Right cardiac atrium (tissue), 5 donors: Measurements from ENCODE around the gene RUVBL2. TPM values are rescaled to one million over a fixed set of nuclear protein-coding genes. Genes with fewer than 3 reads are reported as not detected.

ENCODE experiments used
- ATAC-seq, 2 donors: fragments of 200-7000 bp; cut with Tn5 transposase; one replicate each; pipeline versions ENCODE4 v1.8.0 to v1.9.1; 2020; ENCODE audit warnings: moderate library complexity in 2 of 2, mild to moderate bottlenecking in 1 of 2
- DNase-seq, 3 donors: peaks; one replicate each; pipeline ENCODE4 v3.0.0-alpha.2; 2020
- H3K27ac ChIP-seq: one replicate; pipeline ENCODE4 v1.5.1; 2013; ENCODE audit warnings: mild to moderate bottlenecking, low read length, control low read depth, moderate library complexity
- H3K27me3 ChIP-seq: one replicate; pipeline ENCODE4 v1.6.1; 2013; ENCODE audit not compliant: control insufficient read depth, insufficient read depth
- H3K4me1 ChIP-seq: one replicate; pipeline ENCODE4 v1.6.1; 2013; ENCODE audit warnings: low read length; ENCODE audit not compliant: control insufficient read depth, insufficient read depth
- H3K4me3 ChIP-seq: one replicate; pipeline ENCODE4 v1.5.1; 2013; ENCODE audit warnings: low read length, control low read depth
- H3K9me3 ChIP-seq: one replicate; pipeline ENCODE4 v1.6.1; 2013; ENCODE audit warnings: low read length; ENCODE audit not compliant: control insufficient read depth
- WGBS: extraction: QIAGEN DNeasy Blood & Tissue Kit; methylation state at CpG from one replicate; pipeline ENCODE4 v1.1.7; 2013; 5-methylcytosine and 5-hydroxymethylcytosine counted together
- intact Hi-C, 4 donors: fragments of 100-400 bp; cut with DNase I; formaldehyde crosslinking; loops; one replicate each; pipeline versions ENCODE4 v1.11.0 to v1.14.0; 2022 to 2023
- polyA plus RNA-seq: library from polyadenylated mRNA; stranded (reverse); fragments of 200-250 nt; gene quantifications from one replicate; pipeline ENCODE4 v1.2.3, GENCODE V29; 2013
- total RNA-seq, 4 donors: library from RNA; stranded (reverse); fragmentation: NEBNext Ultra II Directional; extraction: Animal tissue kit (Norgen Biotek cat#: 25700); gene quantifications; one replicate each; pipeline ENCODE4 v1.2.1, GENCODE V29; 2021
- donor health status: healthy with polysubstance abuse.
- donor health status: DM: no; HTN: yes; CAD: no.
- donor health status: DM: no; HTN: no; CAD: no.
- donor health status: DM: no; HTN: yes; CAD: no; lungs with severe emphysema.
- donor health status: DM: yes; HTN: yes; CAD: no.

RUVBL2 gene
- total and polyA plus RNA-seq, 5 donors: 39.4 to 54.5 (median 46.6) TPM

DNA sequence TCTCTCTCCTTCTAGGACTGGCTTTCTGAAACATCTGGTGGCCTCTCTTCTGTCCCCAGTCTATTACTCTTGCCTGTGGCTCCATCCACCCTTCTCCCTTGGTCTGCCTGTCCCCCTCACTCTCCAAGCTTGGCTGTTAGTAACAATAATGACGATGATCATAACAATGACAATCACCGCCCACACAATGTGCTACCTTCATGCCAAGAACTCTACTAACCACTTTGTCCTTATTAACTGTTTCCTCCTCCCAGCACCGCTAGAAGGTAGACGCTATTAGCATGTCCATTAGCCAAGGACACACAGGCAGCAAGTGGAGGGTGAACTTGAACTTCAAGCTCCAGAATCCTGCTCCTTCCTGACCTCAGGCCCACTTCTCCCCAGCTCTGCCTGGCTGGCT lies 3.3 kb upstream of the RUVBL2 start:
- intact Hi-C loops: no loop called here
- Histone ChIP-seq H3K27me3 (no peaks in the 10 kb centered on the region), H3K27ac (peak overlapping the region; percentile 19), H3K4me1 (peaks cover 12% of the 10 kb centered on the region), H3K9me3 (no peaks in the 10 kb centered on the region), H3K4me3 (no peak overlapping the region)
- ATAC-seq: no peak
- no peak for DNase-seq
- WGBS: 50% methylated on average over 4 of the region's 4 CpGs

DNA sequence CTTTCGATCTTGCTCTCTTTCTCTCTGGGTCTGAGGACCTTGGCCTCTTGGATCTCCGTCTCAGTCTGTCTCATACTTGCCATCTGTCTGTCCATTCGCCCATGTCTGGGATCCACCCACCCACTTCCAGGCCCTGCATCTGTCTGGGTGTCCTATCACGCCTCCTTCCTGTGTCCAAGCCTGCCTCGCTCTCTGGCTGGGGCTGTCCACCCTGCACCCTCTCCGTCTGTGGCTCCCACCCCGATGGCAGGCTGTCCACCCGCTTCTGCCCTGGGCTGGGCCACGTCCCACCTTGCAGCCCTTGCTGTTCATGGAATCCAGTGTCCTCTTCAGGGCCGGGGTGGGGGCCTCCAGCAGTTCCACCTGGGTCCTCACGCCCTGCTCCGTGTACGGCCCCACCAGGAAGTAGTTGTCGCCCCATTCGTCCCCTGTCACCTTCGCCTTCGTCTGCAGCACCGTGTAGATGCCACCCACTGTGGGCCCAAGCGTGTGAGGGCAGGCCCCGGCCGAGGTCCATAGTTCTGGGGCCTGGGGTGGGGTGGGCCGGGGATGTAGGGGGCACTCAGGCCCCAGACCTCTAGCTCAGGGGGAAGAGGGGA lies 2.6 kb upstream of the RUVBL2 start:
- DNase-seq (no peak), ATAC-seq (no peak)
- Histone ChIP-seq H3K4me3 (peak overlapping the region; percentile 60), H3K4me1 (peaks cover 12% of the 10 kb centered on the region), H3K27ac (peak overlapping the region; percentile 18), H3K27me3 (no peaks in the 10 kb centered on the region), H3K9me3 (no peaks in the 10 kb centered on the region)
- WGBS: 79% methylated on average over 22 of the region's 22 CpGs
- intact Hi-C loops: no loop called here

DNA sequence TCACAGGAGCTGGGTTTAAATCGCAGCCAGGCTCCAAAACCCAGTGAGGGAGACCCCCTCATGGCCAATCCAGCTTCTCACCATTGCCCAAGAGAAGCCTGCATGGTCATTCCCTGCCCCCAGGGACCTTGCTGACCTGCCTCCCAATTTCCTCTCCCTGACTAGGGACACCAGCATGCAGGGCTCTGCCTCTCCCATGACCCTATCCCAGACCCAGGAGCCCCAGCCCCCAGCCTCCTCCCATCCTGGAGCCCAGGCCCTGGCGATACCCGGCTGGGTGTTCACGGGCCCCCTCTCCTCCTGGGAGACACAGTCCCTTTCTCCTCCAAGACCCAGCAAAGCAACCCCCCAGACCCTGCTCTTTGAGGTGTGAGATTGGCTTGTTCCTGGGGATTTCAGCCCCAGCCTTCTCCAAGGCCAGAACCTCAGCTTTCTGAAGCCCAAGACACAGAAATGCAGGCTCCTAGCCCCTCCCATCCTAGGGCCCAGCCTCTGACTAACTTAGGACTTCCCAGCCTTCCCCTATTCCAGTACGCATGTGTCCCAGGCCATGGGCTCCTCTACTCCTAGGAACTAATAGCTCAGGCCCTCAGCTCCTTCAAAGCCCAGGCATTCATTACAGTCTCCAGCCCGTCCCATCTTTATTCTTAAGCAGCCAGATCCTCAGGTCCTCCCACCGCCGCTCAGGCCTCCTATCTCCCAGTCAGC lies 1.7 kb upstream of the RUVBL2 start:
- peak; percentile 52 to 61 for ATAC-seq
- DNase-seq: peak in 2 of 3 donors; percentile 66 to 82
- H3K27ac ChIP-seq: peak overlapping the region; percentile 88
- intact Hi-C loops: no loop called here
- no peaks in the 10 kb centered on the region for H3K9me3 ChIP-seq
- H3K4me1 ChIP-seq: peaks cover 12% of the 10 kb centered on the region
- 18% methylated on average over 8 of the region's 8 CpGs for WGBS
- peak overlapping the region; percentile 60 for H3K4me3 ChIP-seq
- H3K27me3 ChIP-seq: no peaks in the 10 kb centered on the region

DNA sequence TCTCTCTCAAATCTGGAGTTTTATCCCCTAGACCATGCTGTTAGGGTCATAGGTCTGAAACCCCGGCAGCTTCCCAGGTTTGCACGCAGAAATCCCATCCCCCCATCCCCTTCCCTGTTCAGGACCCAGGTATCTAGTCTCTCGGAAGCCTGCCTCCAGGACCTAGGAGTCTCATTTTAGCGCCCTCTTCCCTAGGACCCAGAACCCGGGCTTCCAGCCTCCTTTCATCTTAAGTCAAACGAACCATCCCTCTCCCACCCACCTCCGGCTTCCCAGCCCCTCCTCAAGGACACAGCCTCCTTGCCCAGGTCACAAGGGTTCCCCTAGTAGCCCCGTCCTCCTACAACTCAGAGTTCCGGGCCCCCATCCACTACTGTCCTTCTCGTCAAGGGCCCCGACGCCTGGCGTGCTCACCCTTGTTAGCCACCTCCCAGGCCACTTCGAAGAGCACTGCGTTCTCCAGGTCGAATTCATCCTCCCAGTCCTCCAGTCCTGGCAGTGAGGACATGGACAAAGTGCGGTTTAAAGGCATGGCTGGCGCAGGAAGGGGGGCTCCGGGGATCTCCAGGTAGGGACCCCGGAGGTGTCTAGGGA lies 1.0 kb upstream of the RUVBL2 start:
- peak in 1 of 3 donors; percentile 75 for DNase-seq
- WGBS: under 1% methylated on average over 20 of the region's 20 CpGs
- ATAC-seq: peak; percentile 0 to 10
- H3K4me3 ChIP-seq: peak overlapping the region; percentile 60
- H3K4me1 ChIP-seq: peaks cover 12% of the 10 kb centered on the region
- H3K9me3 ChIP-seq: no peaks in the 10 kb centered on the region
- H3K27me3 ChIP-seq: no peaks in the 10 kb centered on the region
- H3K27ac ChIP-seq: peak overlapping the region; percentile 88
- intact Hi-C loops: no loop called here

DNA sequence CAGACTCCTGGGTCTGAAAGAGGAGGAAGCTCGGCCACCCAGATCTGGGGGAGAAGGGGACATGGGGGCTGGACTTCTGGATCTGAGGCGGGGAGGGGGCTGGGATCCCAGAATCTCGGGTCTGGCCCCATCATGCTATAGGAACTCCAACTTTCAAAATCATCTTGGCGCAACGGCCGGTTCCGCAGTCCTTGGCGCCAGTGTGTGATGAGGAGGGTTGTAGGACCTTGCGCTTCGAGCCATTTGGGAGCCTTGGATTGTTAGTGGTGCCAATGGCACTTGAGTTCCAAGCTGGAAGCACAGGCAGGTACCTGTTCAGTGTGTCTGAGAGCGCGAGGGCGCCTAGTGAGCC lies 324 bp downstream of the RUVBL2 start:
- no peak for ATAC-seq
- peaks cover 12% of the 10 kb centered on the region for H3K4me1 ChIP-seq

DNA sequence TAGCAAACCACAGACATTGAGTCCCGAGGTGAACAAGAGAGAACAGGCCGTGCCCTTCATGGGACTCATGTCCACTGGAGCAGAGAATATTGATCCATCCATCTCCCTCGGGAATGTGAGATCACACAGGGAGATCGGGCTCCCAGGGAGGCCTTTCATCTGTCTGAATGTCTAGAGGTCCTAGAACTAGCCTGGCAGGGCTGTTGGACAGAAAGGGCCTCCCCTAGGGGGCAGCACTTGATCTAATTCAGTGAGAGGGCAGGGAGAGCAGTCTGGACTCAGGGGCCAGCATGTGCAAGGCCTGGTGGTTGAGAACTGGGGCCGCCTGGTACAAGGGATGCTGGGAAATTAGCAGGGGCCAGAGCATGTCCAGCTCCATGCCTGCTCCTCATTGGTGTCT lies 4.3 kb downstream of the RUVBL2 start:
- no peaks in the 10 kb centered on the region for H3K9me3 ChIP-seq
- no peak overlapping the region for H3K27ac ChIP-seq
- DNase-seq (peak in 1 of 3 donors; percentile 67), ATAC-seq (no peak)
- peaks cover 2% of the 10 kb centered on the region for H3K4me1 ChIP-seq
- no peaks in the 10 kb centered on the region for H3K27me3 ChIP-seq
- H3K4me3 ChIP-seq: no peak overlapping the region
- WGBS: 76% methylated on average over 5 of the region's 5 CpGs
- intact Hi-C loops: no loop called here

More for the DNA sequence above, 324 bp downstream of the RUVBL2 start:
- Histone ChIP-seq H3K27ac (peak overlapping the region; percentile 82), H3K4me3 (peak overlapping the region; percentile 64), H3K9me3 (no peaks in the 10 kb centered on the region), H3K27me3 (no peaks in the 10 kb centered on the region)
- no peak for DNase-seq
- WGBS: 2% methylated on average over 13 of the region's 13 CpGs
- intact Hi-C loops: no loop called here

DNA sequence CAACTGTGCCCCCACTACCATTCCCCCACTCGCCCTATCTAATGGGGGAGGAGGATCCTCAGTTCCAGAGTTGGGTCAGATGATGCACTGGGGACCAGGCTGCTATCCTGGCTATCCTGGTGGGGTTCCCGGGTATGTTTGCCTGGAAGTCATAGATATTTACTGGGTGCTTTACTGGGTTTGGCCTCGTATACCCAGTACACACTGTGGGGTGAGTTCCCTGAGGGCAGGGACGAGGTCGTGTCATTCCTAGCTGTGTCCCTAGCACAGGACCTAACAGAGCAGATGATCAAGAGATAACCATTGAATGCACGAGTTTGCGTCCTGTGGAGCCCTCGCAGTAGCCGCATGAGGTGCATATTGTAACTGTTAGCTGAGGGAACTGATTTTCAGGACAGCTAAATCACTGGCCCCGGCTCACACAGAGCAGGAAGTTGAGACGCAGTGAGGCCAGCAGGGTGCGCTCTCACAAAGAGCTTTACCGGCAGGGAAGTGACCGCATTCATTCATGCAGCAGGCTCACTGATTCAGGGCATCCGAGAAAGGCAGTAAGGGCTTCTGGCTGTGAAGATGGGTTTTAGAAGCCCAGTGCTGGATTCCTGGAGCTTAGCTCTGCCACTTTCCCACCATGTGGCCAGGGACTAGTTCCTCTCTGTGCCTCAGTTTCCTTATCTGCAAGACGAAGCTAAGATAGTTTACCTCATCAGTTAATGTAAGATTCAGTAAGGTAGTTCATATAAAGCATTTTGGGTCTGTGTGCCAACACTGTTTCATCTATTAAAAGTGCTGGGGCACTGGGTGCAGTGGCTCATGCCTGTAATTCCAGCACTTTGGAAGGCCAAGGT lies 6.0 kb downstream of the RUVBL2 start:
- DNase-seq: peak in 1 of 3 donors; percentile 68
- intact Hi-C loops: no loop called here
- peak; percentile 37 to 39 for ATAC-seq

DNA sequence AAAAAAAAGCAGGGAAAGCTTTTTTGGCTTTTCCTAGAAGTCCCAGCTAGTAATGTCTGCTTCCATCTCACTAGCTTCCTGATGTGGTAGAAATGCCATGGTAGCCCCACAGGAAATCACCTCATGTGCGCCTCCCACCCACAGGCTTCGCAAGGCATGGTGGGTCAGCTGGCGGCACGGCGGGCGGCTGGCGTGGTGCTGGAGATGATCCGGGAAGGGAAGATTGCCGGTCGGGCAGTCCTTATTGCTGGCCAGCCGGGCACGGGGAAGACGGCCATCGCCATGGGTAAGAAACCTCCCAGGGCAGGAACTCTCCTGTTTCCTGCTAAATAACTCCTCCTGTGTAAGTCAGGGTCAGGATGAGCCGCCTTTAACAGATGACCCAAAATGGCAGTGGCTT lies 10.4 kb downstream of the RUVBL2 start:
- ATAC-seq (no peak), DNase-seq (no peak)
- intact Hi-C loops: no loop called here
- H3K9me3 ChIP-seq: no peaks in the 10 kb centered on the region
- H3K4me3 ChIP-seq: no peak overlapping the region
- H3K4me1 ChIP-seq: no peaks in the 10 kb centered on the region
- WGBS: 98% methylated on average over 15 of the region's 15 CpGs
- H3K27ac ChIP-seq: no peak overlapping the region
- H3K27me3 ChIP-seq: no peaks in the 10 kb centered on the region

More for the DNA sequence above, 6.0 kb downstream of the RUVBL2 start:
- no peaks in the 10 kb centered on the region for H3K9me3 ChIP-seq
- no peaks in the 10 kb centered on the region for H3K27me3 ChIP-seq
- WGBS: 56% methylated on average over 16 of the region's 16 CpGs
- no peak overlapping the region for H3K4me3 ChIP-seq
- H3K4me1 ChIP-seq: no peaks in the 10 kb centered on the region
- no peak overlapping the region for H3K27ac ChIP-seq

DNA sequence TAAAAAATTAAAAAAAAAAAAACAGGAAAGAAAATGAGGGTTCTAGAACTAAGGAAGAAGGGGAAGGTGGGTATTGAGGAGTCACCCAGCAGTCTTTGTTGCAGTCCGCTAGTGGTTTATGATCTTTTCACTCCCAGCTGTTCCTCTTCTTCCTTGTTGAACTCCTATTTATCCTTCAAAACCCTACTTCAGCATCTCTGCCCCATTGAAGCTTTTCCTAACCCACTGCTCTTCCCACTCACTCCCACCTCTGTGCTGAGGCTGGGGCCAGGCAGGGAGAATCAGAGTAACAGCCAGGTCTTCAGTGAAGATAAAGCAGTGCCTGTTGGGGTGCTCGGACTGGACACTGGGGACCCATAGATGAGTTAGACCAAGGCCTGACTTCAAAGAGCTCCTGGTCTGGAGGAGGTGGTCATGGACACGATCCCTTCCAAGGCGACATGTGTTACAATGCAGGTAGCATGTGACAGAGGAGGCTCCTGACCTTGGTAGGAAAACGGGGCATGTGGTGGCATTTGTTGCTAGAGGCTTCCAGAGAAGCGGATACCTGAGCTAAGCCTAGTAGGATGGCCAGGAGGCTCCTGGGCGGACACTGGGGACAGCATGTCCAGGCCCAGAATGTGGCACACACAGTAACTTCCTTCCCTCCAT lies 11.4 kb downstream of the RUVBL2 start:
- H3K9me3 ChIP-seq: no peaks in the 10 kb centered on the region
- H3K27me3 ChIP-seq: no peaks in the 10 kb centered on the region
- DNase-seq (no peak), ATAC-seq (no peak)
- H3K4me3 ChIP-seq: no peak overlapping the region
- WGBS: 96% methylated on average over 7 of the region's 7 CpGs
- no peak overlapping the region for H3K27ac ChIP-seq
- intact Hi-C loops: no loop called here
- H3K4me1 ChIP-seq: no peaks in the 10 kb centered on the region

DNA sequence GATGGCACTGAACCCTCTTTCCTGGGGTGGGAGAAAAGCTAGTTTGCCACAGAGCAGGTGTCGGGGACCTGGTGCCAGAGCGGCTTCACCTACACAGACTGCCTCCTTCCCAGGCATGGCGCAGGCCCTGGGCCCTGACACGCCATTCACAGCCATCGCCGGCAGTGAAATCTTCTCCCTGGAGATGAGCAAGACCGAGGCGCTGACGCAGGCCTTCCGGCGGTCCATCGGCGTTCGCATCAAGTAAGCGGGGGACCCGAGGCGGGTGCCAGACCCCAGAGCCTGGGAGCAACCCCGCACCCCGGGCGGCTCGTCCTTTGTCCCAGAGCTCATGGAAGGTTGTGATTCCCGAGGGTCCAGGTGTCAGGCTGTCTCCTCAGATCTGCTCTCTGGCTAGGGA lies 13.2 kb downstream of the RUVBL2 start:
- intact Hi-C loops: no loop called here
- Histone ChIP-seq H3K9me3 (no peaks in the 10 kb centered on the region), H3K4me3 (no peak overlapping the region), H3K4me1 (no peaks in the 10 kb centered on the region), H3K27me3 (no peaks in the 10 kb centered on the region), H3K27ac (no peak overlapping the region)
- DNase-seq: no peak
- ATAC-seq: no peak
- 97% methylated on average over 22 of the region's 22 CpGs for WGBS
